CD4-positive, alpha-beta T cell treated with Interferon alpha-2 for 1 hour (primary cell): Measurements from ENCODE around the gene SREBF2.
"Not testable (repeated sequence)": the region's sequence is repeated elsewhere in the genome, so short reads cannot be mapped to it uniquely, and the experiment has no call there.

Source experiments
- DNase-seq, 2 donors: peaks; one replicate each; pipeline ENCODE4 v3.0.0-alpha.2; 2020 to 2022

Gene SREBF2

DNA sequence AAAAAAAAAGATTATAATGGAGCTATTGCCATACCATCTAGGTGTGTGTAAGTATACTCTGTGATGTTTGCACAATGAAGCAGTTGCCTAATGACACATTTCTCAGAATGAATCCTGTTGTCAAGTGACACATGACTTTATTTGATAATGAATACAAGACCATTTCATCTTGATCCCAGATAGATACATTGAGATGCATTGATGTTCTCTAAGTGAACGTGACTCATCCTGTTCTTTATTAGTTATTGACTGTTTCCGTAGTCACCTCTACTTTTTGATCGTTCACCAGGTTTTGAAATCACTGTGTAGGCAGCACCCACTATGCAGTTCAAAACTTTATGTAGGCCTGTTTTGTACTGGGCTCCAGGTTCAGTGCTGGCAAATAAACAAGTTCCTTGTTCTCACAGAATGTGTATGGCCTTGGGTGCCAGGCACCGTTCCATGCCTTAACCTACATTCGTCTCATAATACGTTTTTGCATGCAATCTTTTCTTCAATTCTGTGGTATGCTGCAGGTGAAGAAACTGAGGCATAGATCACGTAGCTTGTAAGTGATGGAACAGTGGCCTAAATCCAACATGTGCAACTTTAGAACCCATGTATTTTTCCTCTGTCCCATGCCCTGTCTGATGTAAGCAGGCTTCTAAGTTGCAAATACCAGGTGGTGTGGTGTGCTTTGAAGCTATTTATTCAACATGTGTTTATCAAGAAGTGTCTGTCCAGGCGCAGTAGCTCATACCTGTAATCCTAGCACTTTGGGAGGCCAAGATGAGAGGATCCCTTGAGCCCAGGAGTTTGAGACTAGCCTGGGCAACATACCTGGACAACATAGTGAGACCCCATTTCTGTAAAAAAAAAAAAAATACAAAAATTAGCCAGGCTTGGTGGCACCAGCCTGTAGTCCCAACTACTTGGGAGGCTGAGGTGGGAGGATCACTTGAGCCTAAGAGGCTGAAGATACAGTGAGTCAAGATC is 10.4 kb downstream of the SREBF2 start:
- DNase-seq, result no peak

DNA sequence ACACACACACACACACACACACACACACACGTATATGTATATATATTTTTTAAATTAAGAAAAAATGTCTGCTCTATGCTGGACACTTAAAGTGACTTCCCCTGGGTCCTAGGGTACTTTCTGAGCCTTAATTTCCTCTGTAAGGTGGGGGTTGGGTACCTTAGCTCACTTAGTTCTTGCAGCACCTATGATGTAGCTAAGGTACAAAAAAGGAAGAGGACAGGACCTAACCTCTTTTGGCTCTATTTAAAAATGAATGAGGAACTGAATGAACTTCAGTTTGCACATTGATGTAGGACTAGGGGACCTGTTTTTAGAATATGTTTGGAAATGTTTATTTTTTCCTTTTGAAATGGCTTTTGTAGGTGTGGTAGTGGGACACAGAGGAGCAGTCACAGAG is 11.1 kb downstream of the SREBF2 start:
- no peak for DNase-seq

DNA sequence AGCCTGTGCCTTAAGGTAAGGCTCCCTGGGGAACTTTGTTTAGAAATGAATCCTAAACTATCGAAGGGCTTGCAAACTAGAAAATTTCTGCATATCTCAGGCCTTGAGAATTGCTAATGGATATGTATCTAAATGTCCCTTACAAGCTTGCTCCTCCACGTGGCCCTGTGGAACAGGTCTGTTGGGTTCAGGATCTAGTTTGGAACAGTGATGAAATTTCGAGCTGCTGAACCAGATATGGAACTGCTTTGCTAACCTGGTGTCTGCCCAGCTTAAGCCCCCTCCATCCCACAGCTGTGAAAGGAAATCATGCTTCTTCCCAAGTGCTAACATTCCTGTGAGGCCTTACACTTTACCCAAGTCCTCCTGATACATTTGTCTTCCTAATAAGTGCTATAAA is 11.6 kb downstream of the SREBF2 start:
- no peak for DNase-seq

DNA sequence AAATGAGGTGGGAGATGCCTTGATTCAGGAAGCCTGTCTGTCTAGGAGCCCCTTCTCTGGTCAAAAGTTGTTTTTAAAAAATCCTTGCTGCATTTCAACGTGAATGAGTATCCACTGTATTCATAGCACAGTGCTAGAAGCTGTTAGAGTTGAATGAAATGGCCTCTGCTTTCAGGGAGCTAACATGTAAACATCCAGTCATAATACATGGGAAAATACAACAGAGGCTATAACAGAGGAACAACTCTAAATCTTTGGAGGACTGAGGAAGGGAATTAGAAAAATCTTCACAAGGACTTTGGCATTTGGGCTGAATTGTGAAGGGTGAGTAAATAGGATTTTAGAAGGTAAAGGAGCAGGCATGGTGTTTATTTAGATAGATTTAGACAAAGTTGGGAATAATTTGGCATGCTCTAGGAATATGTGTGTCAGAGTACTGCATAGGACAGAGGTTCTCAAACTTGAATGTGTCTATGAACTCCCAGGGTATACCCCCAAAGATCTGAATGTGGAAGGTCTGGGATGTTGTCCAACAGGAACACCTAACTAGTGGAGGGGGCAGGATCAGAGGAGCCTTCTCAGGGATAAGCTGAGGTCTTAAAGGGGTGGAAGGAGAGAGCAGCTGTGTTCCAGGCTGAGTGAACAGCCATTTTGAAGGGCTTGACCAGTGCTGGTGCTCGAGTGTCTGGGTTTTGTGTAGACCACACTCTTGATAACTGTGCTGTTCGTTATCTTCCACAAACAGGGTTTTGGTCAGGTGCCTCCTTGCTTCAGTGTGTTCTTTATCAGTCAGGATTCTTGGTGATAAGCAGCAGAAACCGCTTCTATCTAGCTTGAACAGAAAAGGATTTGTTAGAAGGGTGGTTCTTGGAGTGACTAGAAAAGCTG is 12.7 kb downstream of the SREBF2 start:
- DNase-seq, result no peak

DNA sequence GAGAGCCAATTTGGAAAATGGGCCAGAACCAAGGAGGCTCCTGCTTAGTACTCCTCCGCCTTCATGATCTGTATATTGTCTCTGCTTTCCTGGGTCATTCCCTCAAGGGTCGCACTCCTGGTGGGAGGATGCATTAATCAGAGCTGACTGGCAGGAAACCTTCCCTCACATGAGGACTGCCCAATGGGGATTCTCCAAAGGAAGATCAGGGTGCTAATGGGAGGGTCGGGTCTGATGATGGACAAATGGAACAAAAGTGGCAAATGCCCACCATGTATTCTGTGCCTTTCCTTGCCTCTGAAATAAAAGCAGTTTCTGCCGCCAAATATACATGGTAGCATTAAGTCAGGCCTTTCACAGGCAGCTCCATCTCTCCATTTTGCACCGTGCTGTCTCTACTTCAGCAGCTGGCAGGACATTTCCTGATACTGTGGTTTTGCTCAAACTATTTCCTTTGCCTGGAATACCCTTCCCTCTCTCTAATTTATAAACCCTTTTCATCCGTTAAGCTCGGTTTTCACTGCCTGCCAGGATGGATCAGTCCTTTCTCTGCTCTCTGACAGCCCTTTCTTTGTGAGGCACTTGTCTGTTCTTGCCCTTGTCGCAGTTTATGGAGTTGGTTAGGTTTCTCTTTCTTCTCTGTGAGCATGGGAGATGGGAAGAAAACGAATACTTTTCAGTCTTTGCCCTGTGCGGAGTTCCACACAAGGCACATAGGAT is 13.5 kb downstream of the SREBF2 start:
- no peak for DNase-seq

DNA sequence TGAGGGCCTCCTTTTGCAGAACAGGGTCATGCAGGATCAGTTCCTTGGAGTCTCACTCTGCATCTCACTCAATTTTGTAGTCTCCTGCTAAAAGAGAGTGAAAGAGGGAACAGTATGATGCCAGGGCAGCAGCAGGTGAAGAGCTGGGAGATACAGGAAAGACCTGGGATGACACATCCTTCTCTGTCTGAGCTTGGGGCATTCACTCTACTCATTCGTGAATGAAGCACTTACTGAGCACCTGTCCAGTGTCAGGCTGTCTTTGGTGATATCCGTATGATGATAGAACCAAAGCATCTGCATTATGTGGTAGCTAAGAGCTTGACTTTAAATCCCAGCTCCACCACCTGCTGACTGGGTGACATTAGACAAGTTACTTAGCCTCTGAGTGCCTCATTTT is 14.4 kb downstream of the SREBF2 start:
- DNase-seq, result no peak

DNA sequence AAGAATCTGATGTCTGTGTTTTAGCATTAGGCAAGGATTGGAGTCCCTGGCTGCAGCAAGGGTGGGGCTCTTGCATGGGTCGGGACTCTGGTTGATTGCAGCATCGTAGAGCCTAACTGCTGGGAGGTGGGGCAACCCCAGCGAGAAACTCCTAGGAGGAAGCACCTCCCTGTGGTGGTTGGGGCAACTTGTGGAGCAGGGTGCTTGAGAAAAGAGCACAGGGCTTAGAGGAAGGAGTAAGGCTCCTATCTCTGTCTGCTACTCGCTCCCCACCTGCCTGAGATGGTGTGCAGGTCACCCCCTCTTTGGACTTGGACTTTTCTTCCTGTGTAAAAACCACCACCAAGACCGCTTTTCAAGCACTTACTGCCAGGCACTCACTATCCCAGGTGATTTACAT is 15.6 kb downstream of the SREBF2 start:
- peak in 1 of 2 donors; percentile 62 for DNase-seq

DNA sequence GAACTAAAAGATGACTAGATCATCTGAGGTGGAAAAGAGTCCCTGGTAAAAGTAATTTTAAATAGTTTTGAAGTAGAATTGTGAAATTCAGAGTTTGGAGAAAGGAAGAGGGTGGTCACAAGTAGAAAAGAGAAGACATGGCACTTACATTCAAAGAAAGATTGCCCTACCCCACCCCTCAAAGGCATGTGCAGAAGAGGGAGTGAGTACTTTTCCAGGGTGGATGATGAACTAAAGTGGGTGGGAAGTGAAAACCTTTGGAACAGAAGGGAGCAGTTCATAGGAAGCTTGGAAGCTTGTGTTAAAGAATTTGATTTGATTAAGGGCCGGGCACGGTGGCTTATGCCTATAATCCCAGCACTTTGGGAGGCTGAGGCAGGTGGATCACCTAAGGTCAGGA is 23.6 kb downstream of the SREBF2 start:
- DNase-seq, result no peak

DNA sequence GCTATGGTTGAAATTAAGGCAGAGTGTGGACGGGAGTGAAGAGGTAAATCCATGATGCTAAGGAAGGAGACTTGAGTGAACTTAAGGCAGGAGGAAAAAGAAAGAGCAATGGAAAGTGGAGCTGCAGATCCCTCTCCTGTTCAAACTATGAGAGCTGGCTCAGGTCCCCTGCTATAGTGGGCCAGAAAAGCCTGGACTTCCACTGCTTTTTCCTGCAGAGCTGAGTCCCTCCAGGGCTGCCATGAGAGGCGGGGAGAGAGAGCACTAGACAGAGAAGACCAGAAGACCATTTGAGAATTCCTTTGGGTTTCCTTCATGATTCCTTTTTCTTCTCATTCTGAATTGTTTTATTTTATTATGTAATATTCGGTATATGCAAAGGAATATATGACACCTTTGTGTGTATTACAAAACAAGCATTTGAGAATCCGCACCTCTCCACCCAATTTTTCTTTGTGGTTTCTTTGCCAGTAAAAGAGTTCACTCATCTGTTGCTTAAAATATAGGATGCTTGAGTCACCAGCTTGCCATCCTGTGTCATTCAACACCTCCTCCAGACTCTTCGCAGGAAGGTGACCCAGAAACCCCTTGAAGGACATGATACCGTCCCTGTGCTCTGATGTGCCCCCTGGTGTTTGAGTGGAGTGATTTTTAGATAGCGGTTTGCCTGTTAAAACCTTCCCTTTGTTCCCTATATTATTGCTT is 24.4 kb downstream of the SREBF2 start:
- DNase-seq, result peak; percentile 77 to 84

DNA sequence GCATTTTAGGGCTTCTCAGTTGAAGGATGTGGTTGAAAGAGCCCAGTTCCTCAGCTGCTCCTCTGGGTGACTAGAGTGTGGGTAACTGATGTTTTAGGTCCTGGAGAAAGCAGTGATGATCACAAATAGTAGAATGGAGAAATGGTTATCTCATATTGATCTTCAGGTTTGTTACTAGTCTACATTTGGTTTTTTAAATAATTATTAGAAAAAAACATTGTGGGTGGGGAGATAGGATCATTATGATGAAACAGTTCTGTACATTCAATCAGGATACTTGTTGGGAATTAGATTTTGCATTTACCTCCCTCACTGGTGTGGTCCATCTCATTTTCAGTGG is 24.9 kb downstream of the SREBF2 start:
- no peak for DNase-seq

DNA sequence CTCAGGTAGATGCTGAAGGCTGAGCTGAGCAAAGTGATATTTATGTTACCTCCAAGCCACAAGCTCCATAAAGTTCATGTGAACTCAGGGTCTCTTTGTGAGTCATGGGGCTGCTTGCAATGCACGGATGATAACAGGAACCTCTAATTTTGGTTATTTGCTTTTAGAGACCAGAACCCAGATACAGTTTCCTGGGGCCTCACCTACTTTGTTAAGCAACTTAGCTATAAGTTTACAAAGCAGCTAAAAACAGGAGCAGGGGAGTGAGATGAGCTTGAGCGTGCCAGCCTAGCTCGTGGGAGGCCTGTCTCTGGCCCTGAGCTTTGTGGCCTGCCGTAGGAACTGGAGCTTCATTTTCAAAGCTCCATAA is 29.2 kb downstream of the SREBF2 start:
- peak; percentile 11 to 48 for DNase-seq

DNA sequence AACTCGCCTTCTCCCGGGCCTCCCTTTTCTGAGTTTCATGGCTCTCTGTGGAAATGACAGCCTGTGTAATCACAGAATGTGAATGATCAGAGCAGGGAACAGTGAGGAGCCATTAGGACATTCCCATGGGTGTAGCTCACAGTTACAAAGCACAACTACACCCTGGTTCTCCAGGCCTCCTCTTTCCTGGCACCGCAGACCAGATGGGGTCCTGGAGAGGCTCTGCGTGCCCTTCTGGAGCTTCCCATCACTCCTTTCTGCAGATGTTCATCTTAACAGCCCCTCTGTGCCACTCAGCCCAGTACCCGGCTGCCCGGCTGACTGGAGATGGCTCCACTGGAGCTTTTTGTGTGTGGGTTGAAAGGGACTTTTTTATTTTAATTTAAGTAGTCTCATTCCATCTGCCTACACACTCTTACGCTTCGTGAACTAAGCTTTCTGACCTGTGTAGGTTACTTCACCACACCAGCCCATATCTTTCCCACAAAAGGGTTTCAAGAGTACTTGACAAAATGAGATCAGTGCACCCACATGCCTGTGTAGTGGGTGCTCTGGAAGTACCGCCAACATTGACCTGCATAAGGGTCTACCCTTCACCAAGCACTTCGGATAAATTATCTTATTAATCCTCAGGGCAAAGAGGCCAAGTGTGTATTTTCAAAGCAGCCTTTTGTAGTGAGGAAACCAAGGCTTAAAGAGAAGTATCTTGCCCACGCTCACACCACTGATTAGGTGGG is 29.8 kb downstream of the SREBF2 start:
- peak; percentile 2 to 15 for DNase-seq

DNA sequence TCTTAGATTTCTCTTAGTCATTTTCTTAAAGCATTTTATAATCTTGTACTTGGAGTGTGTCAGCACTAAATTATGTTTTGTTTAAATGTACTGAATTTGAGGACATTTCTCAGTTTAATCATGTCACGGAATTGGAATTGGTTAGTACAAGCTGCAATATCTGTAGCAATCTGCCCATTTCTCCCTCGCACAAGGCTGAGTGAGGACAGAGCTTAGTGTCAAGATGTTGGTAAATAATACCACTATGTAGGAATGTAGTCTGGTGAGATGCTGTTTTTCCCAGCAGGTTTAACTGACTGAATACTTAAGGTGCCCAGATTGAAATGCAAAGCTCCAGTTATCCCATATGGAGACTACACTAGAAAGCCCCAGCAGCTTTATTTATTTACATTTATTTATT is 30.6 kb downstream of the SREBF2 start:
- no peak for DNase-seq

DNA sequence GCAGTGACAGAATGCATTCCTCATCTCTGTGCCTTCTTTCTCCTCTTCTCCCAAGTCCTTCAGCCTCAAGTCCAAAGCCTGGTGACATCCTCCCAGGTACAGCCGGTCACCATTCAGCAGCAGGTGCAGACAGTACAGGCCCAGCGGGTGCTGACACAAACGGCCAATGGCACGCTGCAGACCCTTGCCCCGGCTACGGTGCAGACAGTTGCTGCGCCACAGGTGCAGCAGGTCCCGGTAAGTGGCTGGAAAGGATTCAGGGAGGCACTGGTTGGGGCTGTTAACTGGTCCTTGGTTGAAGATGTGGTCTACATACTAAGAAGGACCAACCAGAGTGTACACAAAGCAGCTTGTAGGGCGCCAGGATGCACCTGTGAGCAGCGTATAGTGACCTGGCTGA is 35.7 kb downstream of the SREBF2 start:
- DNase-seq, result no peak

DNA sequence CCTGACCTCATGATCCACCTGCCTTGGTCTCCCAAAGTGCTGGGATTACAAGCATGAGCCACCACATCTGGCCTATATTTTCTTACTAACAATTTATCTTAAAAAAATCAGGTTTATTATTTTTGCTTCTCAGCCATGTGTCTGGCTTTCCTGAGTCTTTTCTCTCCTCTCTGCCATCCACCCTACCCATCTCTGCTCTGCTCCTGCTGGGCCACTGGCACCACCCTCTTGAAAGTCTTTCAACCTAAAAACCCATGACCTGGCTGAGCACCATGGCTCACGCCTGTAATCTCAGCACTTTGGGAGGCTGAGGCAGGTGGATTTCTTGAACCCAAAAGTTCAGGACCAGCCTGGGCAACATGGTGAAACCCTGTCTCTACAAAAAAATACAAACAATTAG is 37.2 kb downstream of the SREBF2 start:
- not testable (repeated sequence) for DNase-seq

DNA sequence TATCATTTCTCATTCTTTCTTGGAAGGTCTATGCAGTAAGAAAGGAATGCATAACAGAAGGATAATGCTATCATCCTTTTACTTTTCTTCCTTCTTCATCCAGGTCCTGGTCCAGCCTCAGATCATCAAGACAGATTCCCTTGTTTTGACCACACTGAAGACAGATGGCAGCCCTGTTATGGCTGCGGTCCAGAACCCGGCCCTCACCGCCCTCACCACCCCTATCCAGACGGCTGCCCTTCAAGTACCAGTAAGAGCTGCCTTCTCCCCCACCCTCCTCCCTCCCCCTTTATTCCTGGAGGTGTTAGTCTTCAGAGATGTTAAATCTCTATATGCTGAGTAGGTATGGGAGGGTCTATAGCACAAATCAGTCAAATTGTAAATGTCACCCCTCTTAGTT is 37.9 kb downstream of the SREBF2 start:
- DNase-seq, result no peak

DNA sequence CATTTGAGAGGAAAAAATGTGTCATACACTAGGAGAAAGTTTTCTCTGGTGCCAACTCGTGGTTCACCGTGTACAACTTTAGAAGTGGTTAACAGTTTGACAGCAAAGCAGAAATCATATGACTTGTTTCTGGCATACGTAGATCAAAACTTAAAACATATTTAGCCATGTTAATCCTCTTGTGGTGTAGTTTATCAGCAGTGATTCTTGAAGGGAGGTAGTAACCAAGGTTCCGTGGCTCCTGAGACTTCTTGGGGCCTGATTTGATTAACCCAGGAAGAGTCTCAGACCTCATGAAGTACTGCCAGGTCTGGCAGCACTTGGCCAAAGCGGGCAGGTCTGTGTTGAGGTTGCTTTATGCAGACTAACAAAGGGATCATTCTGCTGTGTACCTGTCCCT is 40.5 kb downstream of the SREBF2 start:
- peak in 1 of 2 donors; percentile 62 for DNase-seq

DNA sequence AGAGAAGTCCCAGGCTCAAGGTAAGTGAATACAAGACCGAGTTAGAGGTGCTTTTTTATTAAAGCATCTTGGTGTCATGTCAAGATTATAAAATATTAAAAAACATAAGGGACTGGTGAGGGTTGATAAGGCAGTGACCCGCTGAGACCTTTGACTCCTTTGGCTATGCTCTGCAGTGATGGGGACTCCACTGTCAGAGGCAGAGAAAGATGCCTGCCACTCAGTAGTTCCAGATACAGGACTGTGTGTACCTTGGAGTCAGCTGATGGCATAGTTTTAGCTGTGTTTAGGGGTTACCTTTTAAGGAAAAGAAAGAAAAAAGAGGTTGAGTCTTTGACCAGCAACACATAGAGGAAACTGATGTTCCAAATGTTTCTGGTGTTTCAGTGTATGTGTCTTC is 41.2 kb downstream of the SREBF2 start:
- no peak for DNase-seq

DNA sequence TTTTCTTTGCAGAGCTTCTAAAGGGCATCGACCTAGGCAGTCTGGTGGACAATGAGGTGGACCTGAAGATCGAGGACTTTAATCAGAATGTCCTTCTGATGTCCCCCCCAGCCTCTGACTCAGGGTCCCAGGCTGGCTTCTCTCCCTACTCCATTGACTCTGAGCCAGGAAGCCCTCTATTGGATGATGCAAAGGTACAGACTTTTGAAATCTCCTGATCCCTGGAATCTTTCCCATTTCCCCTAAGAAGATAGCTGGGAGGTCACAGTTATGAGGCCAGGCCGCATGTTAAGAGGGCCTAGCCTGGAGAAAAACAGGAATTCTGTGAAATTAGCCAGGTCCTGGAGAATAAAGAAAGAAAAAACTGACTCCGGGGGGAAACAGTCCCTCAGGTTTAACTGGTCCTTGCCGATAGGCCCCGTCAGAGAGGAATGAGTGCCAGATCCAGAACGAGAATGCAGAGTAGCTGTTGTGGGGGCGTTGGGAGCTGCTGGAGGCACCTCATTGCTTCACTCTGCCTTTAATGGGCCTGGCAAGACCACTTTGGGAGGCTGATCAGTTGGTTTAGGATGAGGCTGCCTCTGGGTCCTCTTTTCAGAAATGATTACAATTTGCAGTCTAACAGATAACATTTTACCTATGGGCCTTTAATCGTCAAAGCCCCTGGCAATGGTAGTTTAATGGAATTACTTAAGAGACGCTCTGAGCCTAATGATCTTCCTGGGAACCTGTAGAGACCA is 42.8 kb downstream of the SREBF2 start:
- DNase-seq, result no peak

DNA sequence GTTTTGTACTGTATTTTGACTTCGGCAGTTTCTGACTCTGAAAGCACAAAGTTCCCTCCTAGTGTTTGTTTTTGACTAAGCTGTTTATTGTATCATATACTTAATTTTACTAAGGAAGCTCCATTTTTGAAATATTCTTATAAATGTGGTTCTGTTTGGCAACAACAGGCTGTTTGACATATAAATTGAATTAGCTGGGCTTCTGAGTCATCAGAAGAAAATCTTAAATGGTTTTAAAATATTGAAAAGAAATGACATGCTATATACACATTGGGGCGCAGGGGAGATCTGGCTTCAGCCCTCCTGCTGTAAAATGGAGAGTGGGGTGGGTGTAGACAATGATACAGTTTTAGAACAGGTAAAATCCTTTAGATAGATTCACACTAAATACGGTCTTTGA is 43.4 kb downstream of the SREBF2 start:
- DNase-seq, result no peak

DNA sequence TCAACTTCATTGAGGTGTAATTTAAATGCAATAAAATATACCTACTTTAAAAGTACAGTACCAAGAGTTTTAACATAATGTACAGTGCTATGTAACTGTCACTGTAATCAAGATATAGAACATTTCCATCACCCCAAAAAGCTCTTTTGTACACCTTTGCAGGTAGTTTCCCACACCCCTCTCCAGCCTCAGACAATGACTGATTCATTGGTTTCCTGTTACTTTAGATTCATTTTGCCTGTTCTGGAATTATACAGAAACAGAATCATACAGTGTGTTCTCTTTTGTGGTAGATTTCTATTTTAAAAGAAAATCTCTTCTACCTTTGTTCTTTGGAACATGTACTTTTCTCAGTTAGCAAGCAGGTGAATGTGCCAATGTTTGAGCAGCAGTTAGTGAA is 43.8 kb downstream of the SREBF2 start:
- no peak for DNase-seq
